CD14-positive monocyte (primary cell): Measurements from ENCODE around the gene GINS2. TPM values are rescaled to one million over a fixed set of nuclear protein-coding genes. Genes with fewer than 3 reads are reported as not detected.

Source experiments
- DNase-seq, 3 donors: peaks; one replicate each; pipeline ENCODE4 v3.0.0-alpha.2; 2011 to 2022
- H2AFZ ChIP-seq: 2 replicates; pipeline ENCODE4 v1.6.0; 2012; ENCODE audit warnings: mild to moderate bottlenecking, low read depth, low read length, inconsistent platforms; ENCODE audit not compliant: insufficient read depth, poor library complexity, severe bottlenecking
- H3K27ac ChIP-seq, 2 donors: 1 replicate in 1 of 2; 2 replicates in 1 of 2; pipeline ENCODE4 v1.5.1; 2012 to 2013; ENCODE audit warnings: low read length in 2 of 2, control low read depth in 1 of 2, inconsistent platforms in 1 of 2, low read depth in 1 of 2, mild to moderate bottlenecking in 1 of 2
- H3K27me3 ChIP-seq, 2 donors: one replicate each; pipeline versions ENCODE4 v1.6.0 to v1.6.1; 2011 to 2013; ENCODE audit warnings: low read length in 2 of 2; ENCODE audit not compliant: control insufficient read depth in 2 of 2, insufficient read depth in 2 of 2
- H3K36me3 ChIP-seq, 2 donors: replicated peaks in 1 of 2; 1 replicate in 1 of 2; 2 replicates in 1 of 2; pipeline versions ENCODE4 v1.5.1 to v1.6.1; 2012 to 2013; ENCODE audit warnings: low read length in 2 of 2, control low read depth in 1 of 2, inconsistent platforms in 1 of 2, mild to moderate bottlenecking in 1 of 2; ENCODE audit not compliant: insufficient read depth in 2 of 2, control insufficient read depth in 1 of 2
- H3K4me1 ChIP-seq, 2 donors: 1 replicate in 1 of 2; 2 replicates in 1 of 2; pipeline versions ENCODE4 v1.5.1 to v1.6.1; 2012 to 2013; ENCODE audit warnings: low read length in 2 of 2, control low read depth in 1 of 2, inconsistent platforms in 1 of 2, mild to moderate bottlenecking in 1 of 2, moderate library complexity in 1 of 2; ENCODE audit not compliant: insufficient read depth in 2 of 2, control insufficient read depth in 1 of 2
- H3K4me2 ChIP-seq: replicated peaks from 2 replicates; pipeline ENCODE3; 2012; ENCODE audit warnings: low read length, moderate library complexity, mild to moderate bottlenecking; ENCODE audit not compliant: poor library complexity, severe bottlenecking; ENCODE audit errors: extremely low read depth
- H3K4me3 ChIP-seq, 3 experiments: fragments of 200-600 bp in 1 of 3; sonication (generic) in 1 of 3; replicated peaks in 1 of 3; 1 replicate in 2 of 3; 2 replicates in 1 of 3; pipeline ENCODE4 v1.5.1; 2011 to 2013; ENCODE audit warnings: low read length in 3 of 3, mild to moderate bottlenecking in 3 of 3, control low read depth in 2 of 3, low read depth in 2 of 3, inconsistent platforms in 1 of 3, moderate library complexity in 1 of 3
- H3K79me2 ChIP-seq: 2 replicates; pipeline ENCODE4 v1.6.0; 2012; ENCODE audit warnings: mild to moderate bottlenecking, control low read depth, inconsistent platforms, low read length, moderate library complexity; ENCODE audit not compliant: insufficient read depth
- H3K9ac ChIP-seq: 2 replicates; pipeline ENCODE4 v1.6.0; 2017; ENCODE audit warnings: low read length, mild to moderate bottlenecking; ENCODE audit not compliant: insufficient read depth, poor library complexity, severe bottlenecking
- H3K9me3 ChIP-seq, 2 donors: replicated peaks in 1 of 2; 1 replicate in 1 of 2; 2 replicates in 1 of 2; pipeline versions ENCODE4 v1.5.1 to v1.6.1; 2012 to 2013; ENCODE audit warnings: low read length in 2 of 2, control low read depth in 1 of 2; ENCODE audit not compliant: control insufficient read depth in 1 of 2, insufficient read depth in 1 of 2
- H4K20me1 ChIP-seq: 2 replicates; pipeline ENCODE4 v1.6.0; 2012; ENCODE audit warnings: mild to moderate bottlenecking, low read length, control low read depth, moderate library complexity; ENCODE audit not compliant: insufficient read depth
- H3K27ac Mint-ChIP-seq, 7 donors: one replicate each; pipeline ENCODE4 v1.8.0; 2020; ENCODE audit warnings: mild to moderate bottlenecking in 7 of 7, mixed read lengths in 7 of 7, moderate library complexity in 6 of 7, inconsistent platforms in 2 of 7
- H3K27me3 Mint-ChIP-seq, 3 donors: one replicate each; pipeline ENCODE4 v1.8.0; 2021 to 2022; ENCODE audit warnings: low read depth in 3 of 3, mild to moderate bottlenecking in 3 of 3, mixed read lengths in 3 of 3, moderate library complexity in 3 of 3, inconsistent platforms in 1 of 3
- H3K36me3 Mint-ChIP-seq, 2 donors: one replicate each; pipeline ENCODE4 v1.8.0; 2020; ENCODE audit warnings: mixed read lengths in 2 of 2, inconsistent platforms in 1 of 2, mild to moderate bottlenecking in 1 of 2
- H3K4me1 Mint-ChIP-seq: one replicate; pipeline ENCODE4 v1.8.0; 2020; ENCODE audit warnings: mild to moderate bottlenecking, mixed read lengths
- H3K4me3 Mint-ChIP-seq, 2 donors: one replicate each; pipeline ENCODE4 v1.8.0; 2020; ENCODE audit warnings: mild to moderate bottlenecking in 2 of 2, mixed read lengths in 2 of 2, moderate library complexity in 1 of 2
- H3K9me3 Mint-ChIP-seq, 7 donors: one replicate each; pipeline ENCODE4 v1.8.0; 2020 to 2022; ENCODE audit warnings: mixed read lengths in 7 of 7, mild to moderate bottlenecking in 6 of 7, moderate library complexity in 6 of 7, inconsistent platforms in 2 of 7
- CTCF ChIP-seq: fragments of 200-600 bp; IDR thresholded peaks from one replicate; pipeline ENCODE4 v1.8.0; 2022; ENCODE audit warnings: antibody characterized with exemption, mild to moderate bottlenecking
- WGBS: methylation state at CpG from one replicate; pipeline ENCODE4 v1.1.5; 2013; ENCODE audit warnings: missing lambda C conversion rate; ENCODE audit not compliant: insufficient coverage; 5-methylcytosine and 5-hydroxymethylcytosine counted together
- intact Hi-C, 2 donors: fragments of 100-400 bp; cut with micrococcal nuclease; formaldehyde crosslinking; loops; one replicate each; pipeline versions ENCODE4 v1.15.0 to v1.15.1; 2023
- polyA plus RNA-seq, 3 donors: library from polyadenylated mRNA; depleted of rRNA in 1 of 3; unstranded in 2 of 3; stranded (reverse) in 1 of 3; fragments of 300-500 nt in 2 of 3; fragments of >200 nt in 1 of 3; fragmentation: Illumina TruSeq in 2 of 3; gene quantifications; 1 replicate in 2 of 3; 2 replicates in 1 of 3; pipeline ENCODE4 v1.2.3, GENCODE V29; 2012 to 2021

Gene GINS2
- polyA plus RNA-seq, 3 donors = 0.13 to 0.28 TPM; not detected in 1

- no peak for DNase-seq
- intact Hi-C loops = no loop called here
- H3K4me1 Mint-ChIP-seq = peaks cover 52% of the 10 kb centered on the region
- H3K4me3 Mint-ChIP-seq = no peak overlapping the region
- Histone ChIP-seq H3K27ac (peak overlapping the region; percentile 82 to 93), H3K9ac (no peak overlapping the region), H3K4me1 (peaks cover 52 to 55% of the 10 kb centered on the region in 2 donors), H3K4me3 (peak overlapping the region in 1 of 3 experiments; percentile 62), H3K4me2 (no peak overlapping the region), H3K36me3 (peaks cover 14 to 19% of the 10 kb centered on the region in 2 donors), H3K27me3 (no peaks in the 10 kb centered on the region), H4K20me1 (no peaks in the 10 kb centered on the region), H3K9me3 (no peaks in the 10 kb centered on the region), H2AFZ (peak overlapping the region; percentile 79), H3K79me2 (peaks cover 55% of the 10 kb centered on the region)
- H3K9me3 Mint-ChIP-seq = no peaks in the 10 kb centered on the region
- peak overlapping the region in 6 of 7 donors; percentile 91 to 97 (median 94) for H3K27ac Mint-ChIP-seq
- TF ChIP-seq CTCF = peak; percentile 47
- H3K27me3 Mint-ChIP-seq = peaks cover 0 to 4% (median 2%) of the 10 kb centered on the region in 3 donors
- peaks cover 24 to 28% of the 10 kb centered on the region in 2 donors for H3K36me3 Mint-ChIP-seq
- 97% methylated on average over 3 of the region's 7 CpGs for WGBS
These were observed 40.1 kb upstream of the GINS2 start for GRCh38 chr16:85728879-85729278.

- no peak for TF ChIP-seq CTCF
- Mint-ChIP-seq H3K9me3 (no peaks in the 10 kb centered on the region), H3K4me1 (peaks cover 16% of the 10 kb centered on the region), H3K27me3 (peaks cover 0 to 4% (median 2%) of the 10 kb centered on the region in 3 donors), H3K36me3 (peaks cover 25 to 37% of the 10 kb centered on the region in 2 donors), H3K4me3 (no peak overlapping the region), H3K27ac (peak overlapping the region in 1 of 7 donors; percentile 41)
- Histone ChIP-seq H3K4me1 (peaks cover 13 to 16% of the 10 kb centered on the region in 2 donors), H3K79me2 (peaks cover 34% of the 10 kb centered on the region), H2AFZ (no peak overlapping the region), H3K27me3 (no peaks in the 10 kb centered on the region), H3K9me3 (no peaks in the 10 kb centered on the region), H3K36me3 (peaks cover 14 to 19% of the 10 kb centered on the region in 2 donors), H3K27ac (no peak overlapping the region), H4K20me1 (no peaks in the 10 kb centered on the region), H3K4me3 (no peak overlapping the region), H3K4me2 (no peak overlapping the region), H3K9ac (no peak overlapping the region)
- 96% methylated on average over 12 of the region's 12 CpGs for WGBS
- DNase-seq = no peak
- intact Hi-C loops = no loop called here
These were observed 36.2 kb upstream of the GINS2 start for GRCh38 chr16:85724936-85725335.
